ENCODE results near the gene MED27.

Gene MED27

DNA sequence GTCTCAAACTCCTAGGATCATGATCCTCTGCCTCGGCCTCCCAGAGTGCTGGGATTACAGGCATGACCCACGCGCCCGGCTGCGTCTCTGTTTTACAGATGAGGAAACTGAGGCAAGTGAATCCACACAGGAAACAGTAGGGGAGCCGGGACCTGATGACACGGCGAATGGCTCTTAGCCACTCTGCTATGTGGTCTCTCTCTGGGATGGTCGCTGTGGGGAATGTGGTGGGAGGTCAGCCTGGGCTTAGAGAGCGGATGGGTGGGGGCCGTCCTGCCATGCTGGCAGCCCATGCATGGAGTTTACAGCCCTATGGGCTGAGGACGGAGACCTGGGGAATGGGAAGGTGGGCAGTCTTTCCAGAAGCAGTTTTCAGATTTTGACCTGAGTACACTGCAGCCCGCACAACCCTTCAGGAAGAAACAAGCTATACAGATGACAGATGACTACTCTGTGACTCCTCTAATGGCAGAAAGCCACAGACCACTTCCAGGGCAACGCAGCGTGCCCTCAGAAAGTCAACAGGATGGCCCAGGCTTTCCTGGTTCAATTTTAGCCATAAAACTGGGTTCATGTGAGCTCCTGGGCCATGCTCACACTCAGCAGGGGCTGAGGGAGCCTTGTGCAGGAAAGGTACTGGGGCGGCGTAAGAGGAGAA, 203.7 kb downstream of the MED27 start:
- H3K9me3 ChIP-seq = no peaks in the 10 kb centered on the region
- H3K27ac ChIP-seq = no peak overlapping the region
- no peaks in the 10 kb centered on the region for H3K4me1 ChIP-seq (ENCODE audit: control insufficient read depth in 1 of 2, insufficient read depth in 1 of 2, low read depth in 1 of 2, low read length in 1 of 2)
- no peaks in the 10 kb centered on the region for H3K36me3 ChIP-seq
- no peak overlapping the region for H3K4me3 ChIP-seq (ENCODE audit: low read depth in 1 of 2, low read length in 1 of 2)
- TF ChIP-seq, protein P1, sequence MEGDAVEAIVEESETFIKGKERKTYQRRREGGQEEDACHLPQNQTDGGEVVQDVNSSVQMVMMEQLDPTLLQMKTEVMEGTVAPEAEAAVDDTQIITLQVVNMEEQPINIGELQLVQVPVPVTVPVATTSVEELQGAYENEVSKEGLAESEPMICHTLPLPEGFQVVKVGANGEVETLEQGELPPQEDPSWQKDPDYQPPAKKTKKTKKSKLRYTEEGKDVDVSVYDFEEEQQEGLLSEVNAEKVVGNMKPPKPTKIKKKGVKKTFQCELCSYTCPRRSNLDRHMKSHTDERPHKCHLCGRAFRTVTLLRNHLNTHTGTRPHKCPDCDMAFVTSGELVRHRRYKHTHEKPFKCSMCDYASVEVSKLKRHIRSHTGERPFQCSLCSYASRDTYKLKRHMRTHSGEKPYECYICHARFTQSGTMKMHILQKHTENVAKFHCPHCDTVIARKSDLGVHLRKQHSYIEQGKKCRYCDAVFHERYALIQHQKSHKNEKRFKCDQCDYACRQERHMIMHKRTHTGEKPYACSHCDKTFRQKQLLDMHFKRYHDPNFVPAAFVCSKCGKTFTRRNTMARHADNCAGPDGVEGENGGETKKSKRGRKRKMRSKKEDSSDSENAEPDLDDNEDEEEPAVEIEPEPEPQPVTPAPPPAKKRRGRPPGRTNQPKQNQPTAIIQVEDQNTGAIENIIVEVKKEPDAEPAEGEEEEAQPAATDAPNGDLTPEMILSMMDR (IDR thresholded peaks at IDR 0.05) = no peak
- no peaks in the 10 kb centered on the region for H3K27me3 ChIP-seq

DNA sequence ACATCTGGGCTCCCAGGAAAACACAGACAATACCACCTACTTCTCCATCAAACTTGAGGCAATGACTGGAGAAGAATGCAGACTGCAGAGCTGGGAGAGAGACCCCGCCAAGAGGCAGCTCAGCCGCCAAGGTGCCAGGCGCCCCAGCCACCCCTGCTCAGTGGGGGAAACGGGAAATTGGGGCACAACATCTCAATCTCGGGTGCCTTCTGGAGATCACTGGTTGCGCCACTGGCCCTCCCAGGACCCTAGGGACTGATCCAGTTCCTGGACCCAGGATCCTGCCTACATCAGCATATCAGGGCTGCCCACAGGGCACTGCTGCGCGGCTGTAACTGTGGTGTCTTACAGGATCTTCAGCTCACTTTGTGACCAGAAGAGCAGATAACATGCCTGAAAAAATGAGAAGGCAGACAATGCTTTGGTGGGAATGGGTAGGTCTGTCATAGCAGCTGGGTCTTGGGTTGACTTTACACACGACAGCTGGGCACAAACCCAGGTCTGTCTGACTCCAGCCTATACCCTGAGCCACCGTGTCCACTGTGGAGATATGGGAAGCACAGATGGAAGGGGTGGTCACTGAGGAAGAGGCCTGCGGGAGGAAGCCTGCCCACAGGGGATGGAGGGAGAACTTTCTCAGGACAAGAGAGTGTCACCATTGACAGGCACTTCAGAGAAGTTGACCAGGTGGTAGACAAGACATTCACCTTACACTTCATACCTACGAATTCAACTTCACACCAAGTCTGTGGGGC, 204.6 kb downstream of the MED27 start:
- Histone ChIP-seq H3K9me3 (no peaks in the 10 kb centered on the region), H3K27me3 (no peaks in the 10 kb centered on the region), H3K36me3 (no peaks in the 10 kb centered on the region), H3K4me1 (ENCODE audit: control insufficient read depth in 1 of 2, insufficient read depth in 1 of 2, low read depth in 1 of 2, low read length in 1 of 2) (no peaks in the 10 kb centered on the region), H3K4me3 (ENCODE audit: low read depth in 1 of 2, low read length in 1 of 2) (no peak overlapping the region), H3K27ac (no peak overlapping the region)
- TF ChIP-seq, protein P1 (IDR thresholded peaks at IDR 0.05) = no peak

DNA sequence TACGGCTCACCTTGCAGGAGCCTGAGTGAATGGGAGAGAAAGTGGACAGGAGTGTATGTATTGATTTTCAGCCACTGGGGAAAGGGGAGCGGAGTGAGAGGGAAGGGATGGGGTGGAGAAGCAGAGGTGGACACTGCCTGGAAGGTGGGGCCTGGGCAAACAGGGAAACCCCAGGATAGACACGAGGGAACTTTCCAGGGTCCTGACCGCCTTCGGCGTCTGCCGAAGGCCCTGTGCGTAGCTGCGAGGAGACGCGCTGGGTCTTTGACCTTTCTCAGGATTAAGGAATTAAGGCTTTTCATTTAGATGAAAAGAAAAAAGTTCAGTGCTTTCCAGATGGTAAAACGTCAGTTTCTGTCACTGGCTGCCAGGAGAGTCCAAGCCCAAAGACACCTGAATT, 205.2 kb downstream of the MED27 start:
- H3K27ac ChIP-seq = no peak overlapping the region

DNA sequence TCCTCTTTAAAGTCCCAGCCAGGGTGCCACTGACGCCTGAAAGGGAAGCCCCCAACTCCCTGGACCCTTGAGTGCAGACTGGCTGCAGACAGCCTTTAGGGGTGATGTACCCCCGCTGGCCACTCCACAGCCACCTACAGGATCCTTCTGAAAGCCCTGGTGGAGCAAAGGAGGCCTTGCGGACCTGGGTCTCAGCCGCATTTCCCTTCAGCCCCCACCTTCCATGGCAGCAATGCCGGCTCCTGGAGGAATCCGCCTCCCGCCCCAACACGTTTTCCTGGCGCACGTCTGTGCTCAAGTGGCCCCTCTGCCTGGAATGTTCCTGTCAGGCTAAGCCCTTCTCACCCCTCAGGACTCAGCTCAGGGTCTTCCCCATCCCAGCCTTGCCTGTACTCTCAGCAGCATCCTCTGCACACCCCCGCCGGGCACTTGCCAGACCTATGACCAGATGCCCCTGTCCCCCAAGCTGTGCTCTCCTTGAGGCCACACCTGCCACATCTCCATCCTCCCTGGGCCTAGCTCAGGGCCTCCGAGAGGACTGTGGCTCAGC, 205.7 kb downstream of the MED27 start:
- H3K4me1 ChIP-seq (ENCODE audit: control insufficient read depth in 1 of 2, insufficient read depth in 1 of 2, low read depth in 1 of 2, low read length in 1 of 2) = no peaks in the 10 kb centered on the region
- H3K27ac ChIP-seq = no peak overlapping the region
- H3K36me3 ChIP-seq = no peaks in the 10 kb centered on the region
- no peaks in the 10 kb centered on the region for H3K9me3 ChIP-seq
- TF ChIP-seq, protein P1 (IDR thresholded peaks at IDR 0.05) = no peak
- H3K4me3 ChIP-seq (ENCODE audit: low read depth in 1 of 2, low read length in 1 of 2) = no peak overlapping the region
- no peaks in the 10 kb centered on the region for H3K27me3 ChIP-seq

More for the DNA sequence above, 205.2 kb downstream of the MED27 start:
- no peaks in the 10 kb centered on the region for H3K27me3 ChIP-seq
- H3K9me3 ChIP-seq = no peaks in the 10 kb centered on the region
- H3K36me3 ChIP-seq = no peaks in the 10 kb centered on the region
- no peaks in the 10 kb centered on the region for H3K4me1 ChIP-seq (ENCODE audit: control insufficient read depth in 1 of 2, insufficient read depth in 1 of 2, low read depth in 1 of 2, low read length in 1 of 2)
- no peak overlapping the region for H3K4me3 ChIP-seq (ENCODE audit: low read depth in 1 of 2, low read length in 1 of 2)
- TF ChIP-seq, protein P1 (IDR thresholded peaks at IDR 0.05) = no peak

DNA sequence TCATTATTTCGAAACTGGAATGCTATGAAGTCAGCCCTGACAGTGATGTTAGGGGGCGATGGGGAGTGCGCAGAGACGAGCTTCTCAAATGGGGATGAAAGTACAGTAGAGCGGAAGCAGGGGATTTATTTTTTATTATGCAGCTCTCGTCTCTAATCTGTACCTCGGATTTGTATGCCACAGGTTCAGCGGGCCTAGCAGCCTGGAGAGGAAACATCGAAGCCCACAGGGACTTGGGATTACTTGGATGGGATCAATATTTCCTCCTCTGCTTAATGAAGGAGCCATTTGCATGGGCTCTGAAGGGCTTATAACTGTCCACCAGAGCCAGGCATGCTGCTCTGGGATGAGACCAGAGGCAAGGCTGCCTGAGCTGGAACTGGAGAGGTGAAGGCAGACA, 206.3 kb downstream of the MED27 start:
- no peaks in the 10 kb centered on the region for H3K36me3 ChIP-seq
- TF ChIP-seq, protein P1 (IDR thresholded peaks at IDR 0.05) = no peak
- no peaks in the 10 kb centered on the region for H3K27me3 ChIP-seq
- no peaks in the 10 kb centered on the region for H3K4me1 ChIP-seq (ENCODE audit: control insufficient read depth in 1 of 2, insufficient read depth in 1 of 2, low read depth in 1 of 2, low read length in 1 of 2)
- H3K9me3 ChIP-seq = no peaks in the 10 kb centered on the region
- no peak overlapping the region for H3K4me3 ChIP-seq (ENCODE audit: low read depth in 1 of 2, low read length in 1 of 2)
- no peak overlapping the region for H3K27ac ChIP-seq
